ENCODE results near the gene MRAS. TPM values are rescaled to one million over a fixed set of nuclear protein-coding genes. Genes with fewer than 3 reads are reported as not detected.

MRAS gene
- total and polyA plus RNA-seq, 7 experiments from 2014 or later, result 0.05 to 4.9 (median 0.80) TPM; not detected in 2

GRCh38 chr3:138369151-138369900 lies 20.9 kb downstream of the MRAS start:
- no peak overlapping the region for H3K27ac Mint-ChIP-seq
- peaks cover 0 to 2% (median 0%) of the 10 kb centered on the region in 11 donors for H3K9me3 Mint-ChIP-seq
- no peak for DNase-seq
- no peaks in the 10 kb centered on the region for H3K36me3 ChIP-seq (ENCODE audit: control insufficient read depth in 2 of 3, insufficient read depth in 3 of 3, low read length in 3 of 3)
- H3K4me3 Mint-ChIP-seq, result no peak overlapping the region
- no peaks in the 10 kb centered on the region for H3K4me1 ChIP-seq (ENCODE audit: control insufficient read depth in 2 of 2, insufficient read depth in 2 of 2, low read length in 2 of 2)
- ChIA-PET CTCF (no interaction called here), POLR2A (no interaction called here)
- H3K27ac ChIP-seq (ENCODE audit: low read depth, low read length), result no peak overlapping the region
- intact Hi-C loops (cut with micrococcal nuclease), result no loop called here
- H3K4me3 ChIP-seq (ENCODE audit: low read length), result no peak overlapping the region
- H3K27me3 ChIP-seq (ENCODE audit: control insufficient read depth in 2 of 2, insufficient read depth in 2 of 2, low read length in 2 of 2), result no peaks in the 10 kb centered on the region
- H3K36me3 Mint-ChIP-seq, result peaks cover 0 to 5% (median 0%) of the 10 kb centered on the region in 5 donors
- ATAC-seq, result no peak
- no peaks in the 10 kb centered on the region for H3K4me1 Mint-ChIP-seq
- H3K27me3 Mint-ChIP-seq, result peaks cover 5 to 17% (median 8%) of the 10 kb centered on the region in 5 donors
- no peaks in the 10 kb centered on the region for H3K9me3 ChIP-seq (ENCODE audit: control insufficient read depth in 2 of 3, low read length in 3 of 3)

DNA sequence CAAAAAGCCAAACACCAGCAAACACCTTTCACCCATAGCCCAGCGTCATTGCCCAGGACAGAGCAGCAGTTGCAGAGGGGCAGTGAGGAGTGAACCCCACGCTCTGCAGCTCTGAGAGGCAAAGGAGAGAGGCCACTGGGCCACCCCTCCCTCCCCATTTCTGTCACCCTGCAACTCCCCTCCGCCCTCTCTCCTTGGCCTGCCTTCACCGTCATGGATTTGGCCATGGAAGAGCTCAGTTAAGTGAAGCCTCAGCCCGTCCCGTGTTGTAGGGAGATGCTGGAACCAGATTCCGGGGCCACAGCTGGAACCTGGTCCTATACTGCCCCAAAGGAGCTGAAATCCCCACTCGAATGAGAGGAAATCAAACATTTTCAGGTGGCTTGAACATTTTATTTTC lies 21.9 kb downstream of the MRAS start:
- H3K4me3 ChIP-seq (ENCODE audit: low read length), result no peak overlapping the region
- H3K27ac ChIP-seq (ENCODE audit: low read depth, low read length), result no peak overlapping the region
- peaks cover 6 to 17% (median 8%) of the 10 kb centered on the region in 5 donors for H3K27me3 Mint-ChIP-seq
- no peak for ATAC-seq
- H3K36me3 Mint-ChIP-seq, result peaks cover 0 to 5% (median 0%) of the 10 kb centered on the region in 5 donors
- no peak for DNase-seq
- no peak overlapping the region for H3K27ac Mint-ChIP-seq
- no peaks in the 10 kb centered on the region for H3K9me3 ChIP-seq (ENCODE audit: control insufficient read depth in 2 of 3, low read length in 3 of 3)
- no peak overlapping the region for H3K4me3 Mint-ChIP-seq
- CTCF ChIA-PET, result no interaction called here
- H3K36me3 ChIP-seq (ENCODE audit: control insufficient read depth in 2 of 3, insufficient read depth in 3 of 3, low read length in 3 of 3), result no peaks in the 10 kb centered on the region
- no peaks in the 10 kb centered on the region for H3K4me1 Mint-ChIP-seq
- POLR2A ChIA-PET, result no interaction called here
- H3K9me3 Mint-ChIP-seq, result peaks cover 0 to 2% (median 0%) of the 10 kb centered on the region in 11 donors
- no peaks in the 10 kb centered on the region for H3K4me1 ChIP-seq (ENCODE audit: control insufficient read depth in 2 of 2, insufficient read depth in 2 of 2, low read length in 2 of 2)
- intact Hi-C loops (cut with micrococcal nuclease), result no loop called here
- no peaks in the 10 kb centered on the region for H3K27me3 ChIP-seq (ENCODE audit: control insufficient read depth in 2 of 2, insufficient read depth in 2 of 2, low read length in 2 of 2)

DNA sequence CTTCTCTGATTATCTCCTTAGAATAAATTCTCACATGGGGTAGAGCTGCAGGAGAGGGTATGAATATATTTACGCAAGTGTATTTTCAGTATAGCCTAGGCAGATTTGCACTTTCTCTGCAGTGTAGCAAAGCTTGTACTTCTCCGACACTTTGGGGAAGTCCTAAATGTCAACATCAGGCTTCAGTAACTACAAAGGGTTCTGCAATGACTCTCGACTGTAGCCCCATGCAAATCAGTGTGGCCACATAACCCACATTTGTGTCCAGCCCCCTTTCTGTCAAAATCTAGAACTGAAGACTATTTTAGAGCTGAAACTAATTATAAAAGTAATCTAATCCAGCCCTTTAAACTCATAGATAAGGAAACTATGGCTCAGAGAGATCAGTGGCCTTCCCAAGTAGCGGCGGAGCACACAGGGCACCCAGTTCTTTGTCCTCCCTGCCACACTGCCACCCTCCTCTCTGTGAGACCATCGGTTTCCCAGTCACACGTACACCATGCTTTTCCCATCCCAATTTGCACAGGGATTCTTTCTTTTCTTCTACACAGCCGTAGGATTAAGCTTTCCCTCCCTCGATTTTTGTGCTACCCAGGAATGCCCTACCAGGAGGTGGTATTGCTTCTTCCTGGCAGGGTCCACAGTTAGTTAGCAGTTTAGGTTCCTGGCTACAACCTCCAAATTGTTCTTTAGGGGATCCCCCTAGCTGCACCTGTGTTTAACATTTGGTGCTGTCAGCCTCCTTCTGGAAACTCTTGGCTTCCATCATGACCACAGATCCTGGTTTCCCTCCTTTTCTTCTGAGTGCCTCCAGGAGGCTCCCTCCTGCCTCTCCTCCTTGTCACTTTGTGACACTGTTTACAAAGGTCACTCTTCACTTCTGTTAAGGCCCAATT lies 22.9 kb downstream of the MRAS start:
- Mint-ChIP-seq H3K27me3 (peaks cover 6 to 12% (median 8%) of the 10 kb centered on the region in 5 donors), H3K36me3 (peaks cover 0 to 5% (median 0%) of the 10 kb centered on the region in 5 donors), H3K9me3 (peaks cover 0 to 2% (median 0%) of the 10 kb centered on the region in 11 donors), H3K27ac (no peak overlapping the region), H3K4me3 (no peak overlapping the region), H3K4me1 (no peaks in the 10 kb centered on the region)
- Histone ChIP-seq H3K27me3 (ENCODE audit: control insufficient read depth in 2 of 2, insufficient read depth in 2 of 2, low read length in 2 of 2) (no peaks in the 10 kb centered on the region), H3K27ac (ENCODE audit: low read depth, low read length) (no peak overlapping the region), H3K4me1 (ENCODE audit: control insufficient read depth in 2 of 2, insufficient read depth in 2 of 2, low read length in 2 of 2) (no peaks in the 10 kb centered on the region), H3K36me3 (ENCODE audit: control insufficient read depth in 2 of 3, insufficient read depth in 3 of 3, low read length in 3 of 3) (no peaks in the 10 kb centered on the region), H3K9me3 (ENCODE audit: control insufficient read depth in 2 of 3, low read length in 3 of 3) (no peaks in the 10 kb centered on the region), H3K4me3 (ENCODE audit: low read length) (no peak overlapping the region)
- ChIA-PET CTCF (no interaction called here), POLR2A (no interaction called here)
- DNase-seq (no peak), ATAC-seq (peak; percentile 77)
- intact Hi-C loops (cut with micrococcal nuclease), result no loop called here

DNA sequence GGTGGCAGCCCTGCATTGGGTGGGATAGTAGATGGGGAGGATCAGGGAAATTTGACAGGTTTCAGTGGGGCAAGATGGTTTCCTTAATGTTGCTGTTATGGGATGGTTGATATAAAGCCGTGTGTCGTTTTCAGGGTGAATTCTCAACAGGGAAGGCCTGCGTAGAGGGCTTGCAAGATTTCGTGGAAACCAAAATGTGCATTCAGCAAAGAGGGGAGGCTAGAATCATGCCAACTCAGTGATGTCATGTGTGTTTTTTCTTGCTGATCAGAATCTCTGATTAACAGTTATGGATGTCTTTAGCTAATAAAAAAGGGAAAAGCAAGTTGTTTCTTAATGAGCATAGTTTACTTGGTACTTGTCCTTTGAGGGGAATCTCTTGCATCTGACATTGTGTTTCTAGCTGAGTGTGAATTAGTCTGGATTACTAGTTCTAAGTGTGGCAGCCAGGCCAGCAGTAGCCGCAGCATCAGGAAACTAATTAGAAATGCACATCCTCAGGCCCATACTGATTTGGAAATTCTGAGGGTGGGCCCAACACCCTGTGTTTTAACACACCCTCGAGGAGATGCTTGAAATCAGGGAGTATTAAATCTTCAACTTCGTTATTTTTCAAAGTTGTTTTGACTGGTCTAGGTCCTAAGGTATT lies 24.8 kb downstream of the MRAS start:
- ChIA-PET CTCF (no interaction called here), POLR2A (no interaction called here)
- H3K27me3 ChIP-seq (ENCODE audit: control insufficient read depth in 2 of 2, insufficient read depth in 2 of 2, low read length in 2 of 2), result no peaks in the 10 kb centered on the region
- ATAC-seq, result no peak
- no peak for DNase-seq
- no peaks in the 10 kb centered on the region for H3K4me1 ChIP-seq (ENCODE audit: control insufficient read depth in 2 of 2, insufficient read depth in 2 of 2, low read length in 2 of 2)
- no peak overlapping the region for H3K27ac ChIP-seq (ENCODE audit: low read depth, low read length)
- H3K36me3 ChIP-seq (ENCODE audit: control insufficient read depth in 2 of 3, insufficient read depth in 3 of 3, low read length in 3 of 3), result no peaks in the 10 kb centered on the region
- peaks cover 0 to 5% (median 0%) of the 10 kb centered on the region in 5 donors for H3K36me3 Mint-ChIP-seq
- no peak overlapping the region for H3K27ac Mint-ChIP-seq
- no peaks in the 10 kb centered on the region for H3K9me3 ChIP-seq (ENCODE audit: control insufficient read depth in 2 of 3, low read length in 3 of 3)
- peaks cover 0 to 2% (median 0%) of the 10 kb centered on the region in 11 donors for H3K9me3 Mint-ChIP-seq
- no peak overlapping the region for H3K4me3 ChIP-seq (ENCODE audit: low read length)
- peaks cover 6 to 12% (median 8%) of the 10 kb centered on the region in 5 donors for H3K27me3 Mint-ChIP-seq
- intact Hi-C loops (cut with micrococcal nuclease), result no loop called here
- no peaks in the 10 kb centered on the region for H3K4me1 Mint-ChIP-seq
- no peak overlapping the region for H3K4me3 Mint-ChIP-seq

GRCh38 chr3:138373736-138374094 lies 25.3 kb downstream of the MRAS start:
- H3K36me3 ChIP-seq (ENCODE audit: control insufficient read depth in 2 of 3, insufficient read depth in 3 of 3, low read length in 3 of 3), result no peaks in the 10 kb centered on the region
- Mint-ChIP-seq H3K4me1 (no peaks in the 10 kb centered on the region), H3K27ac (no peak overlapping the region), H3K9me3 (peaks cover 0 to 2% (median 0%) of the 10 kb centered on the region in 11 donors), H3K4me3 (no peak overlapping the region), H3K36me3 (peaks cover 0 to 5% (median 0%) of the 10 kb centered on the region in 5 donors), H3K27me3 (peaks cover 6 to 12% (median 8%) of the 10 kb centered on the region in 5 donors)
- H3K4me3 ChIP-seq (ENCODE audit: low read length), result no peak overlapping the region
- no peaks in the 10 kb centered on the region for H3K27me3 ChIP-seq (ENCODE audit: control insufficient read depth in 2 of 2, insufficient read depth in 2 of 2, low read length in 2 of 2)
- H3K4me1 ChIP-seq (ENCODE audit: control insufficient read depth in 2 of 2, insufficient read depth in 2 of 2, low read length in 2 of 2), result no peaks in the 10 kb centered on the region
- ATAC-seq, result no peak
- intact Hi-C loops (cut with micrococcal nuclease), result no loop called here
- no peak overlapping the region for H3K27ac ChIP-seq (ENCODE audit: low read depth, low read length)
- ChIA-PET CTCF (no interaction called here), POLR2A (no interaction called here)
- no peak for DNase-seq
- H3K9me3 ChIP-seq (ENCODE audit: control insufficient read depth in 2 of 3, low read length in 3 of 3), result no peaks in the 10 kb centered on the region

DNA sequence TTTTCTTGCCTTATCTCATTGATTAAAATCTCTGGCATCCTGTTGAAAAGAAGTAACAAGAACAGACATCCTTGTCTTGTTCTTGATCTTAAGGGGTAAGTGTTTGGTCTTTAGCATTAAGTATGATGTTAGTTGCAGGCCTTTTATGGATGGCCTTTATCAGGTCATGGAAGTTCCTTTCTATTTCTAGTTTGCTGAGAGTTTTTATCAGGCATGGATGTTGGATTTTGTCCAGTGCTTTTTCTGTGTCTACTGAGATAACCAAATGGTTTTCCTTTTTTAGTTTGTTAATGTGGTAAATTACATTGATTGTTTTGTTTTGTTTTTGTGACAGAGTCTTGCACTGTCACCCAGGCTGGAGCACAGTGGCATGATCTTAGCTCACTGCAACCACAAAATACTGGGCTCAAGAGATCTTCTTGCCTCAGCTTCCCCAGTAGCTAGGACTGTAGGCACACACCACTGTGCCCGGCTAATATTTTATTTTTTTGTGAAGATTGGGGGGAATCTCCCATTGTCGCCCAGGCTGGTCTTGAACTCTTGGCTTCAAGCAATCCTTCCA lies 26.3 kb downstream of the MRAS start:
- no peaks in the 10 kb centered on the region for H3K27me3 ChIP-seq (ENCODE audit: control insufficient read depth in 2 of 2, insufficient read depth in 2 of 2, low read length in 2 of 2)
- CTCF ChIA-PET, result interaction anchor here (0.6 to 0.7 kb wide), 2 partner anchors 13 to 38 kb away, joined by 3 read pairs; no protein-coding TSS in a partner anchor
- no peak overlapping the region for H3K27ac Mint-ChIP-seq
- H3K9me3 Mint-ChIP-seq, result peaks cover 0 to 2% (median 0%) of the 10 kb centered on the region in 11 donors
- no peaks in the 10 kb centered on the region for H3K4me1 Mint-ChIP-seq
- H3K9me3 ChIP-seq (ENCODE audit: control insufficient read depth in 2 of 3, low read length in 3 of 3), result no peaks in the 10 kb centered on the region
- H3K27me3 Mint-ChIP-seq, result peaks cover 6 to 12% (median 8%) of the 10 kb centered on the region in 5 donors
- H3K4me1 ChIP-seq (ENCODE audit: control insufficient read depth in 2 of 2, insufficient read depth in 2 of 2, low read length in 2 of 2), result no peaks in the 10 kb centered on the region
- H3K4me3 ChIP-seq (ENCODE audit: low read length), result no peak overlapping the region
- peaks cover 0 to 5% (median 0%) of the 10 kb centered on the region in 5 donors for H3K36me3 Mint-ChIP-seq
- no peak for ATAC-seq
- no peaks in the 10 kb centered on the region for H3K36me3 ChIP-seq (ENCODE audit: control insufficient read depth in 2 of 3, insufficient read depth in 3 of 3, low read length in 3 of 3)
- H3K4me3 Mint-ChIP-seq, result no peak overlapping the region
- H3K27ac ChIP-seq (ENCODE audit: low read depth, low read length), result no peak overlapping the region
- intact Hi-C loops (cut with micrococcal nuclease), result no loop called here
- POLR2A ChIA-PET, result no interaction called here
- no peak for DNase-seq

All from naive thymus-derived CD4-positive, alpha-beta T cell (primary cell).